Measurements from ENCODE around the gene TAS2R20.
A peak's percentile ranks its signal among the peaks of the same experiment; 100 is the strongest.

Gene TAS2R20

GRCh38 chr12:10968765-10969456 is 29.2 kb downstream of the TAS2R20 start:
- H3K27ac ChIP-seq: no peak overlapping the region
- peaks cover 0 to 3% (median 0%) of the 10 kb centered on the region in 11 experiments; a peak in 1 of 22 replicates for H4K20me1 ChIP-seq
- H3K4me2 ChIP-seq: no peak overlapping the region
- no peaks in the 10 kb centered on the region for H3K27me3 ChIP-seq
- H3K36me3 ChIP-seq: peaks cover 0 to 10% (median 4%) of the 10 kb centered on the region in 11 experiments; a peak in 10 of 22 replicates
- no peaks in the 10 kb centered on the region for H3K9me3 ChIP-seq (replicated peaks in 1 of 11)
- no peak overlapping the region for H3K9ac ChIP-seq
- no peaks in the 10 kb centered on the region for H3K4me1 ChIP-seq
- TF ChIP-seq Cebpa-rat (IDR thresholded peaks at IDR 0.05): 0 out of 22 replicates have a peak, but pooled peaks of 1 of the 11 experiments have one; percentile 12
- H3K4me3 ChIP-seq: no peak overlapping the region

DNA sequence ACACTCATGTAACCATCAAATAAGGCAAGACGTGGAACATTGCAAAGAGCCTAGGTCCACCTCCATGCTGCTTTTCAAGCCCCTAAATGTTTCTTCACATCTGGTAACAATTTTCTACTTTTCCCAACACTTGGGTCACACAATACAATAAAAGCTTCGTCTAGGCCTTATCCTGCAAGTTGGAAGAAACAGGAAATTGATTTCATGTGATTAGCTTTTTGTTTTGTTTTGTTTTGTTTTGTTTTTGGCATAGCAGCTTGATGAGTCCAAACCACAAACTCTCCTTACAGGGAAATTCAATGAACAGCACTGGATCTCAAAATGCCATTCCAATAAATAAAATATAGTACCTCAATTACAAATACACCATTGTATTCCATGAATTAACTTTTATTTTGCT is 30.7 kb downstream of the TAS2R20 start:
- Histone ChIP-seq H3K4me2 (no peak overlapping the region), H3K4me3 (no peak overlapping the region), H3K27me3 (no peaks in the 10 kb centered on the region), H3K9me3 (replicated peaks in 1 of 11) (no peaks in the 10 kb centered on the region), H3K27ac (no peak overlapping the region), H4K20me1 (peaks cover 0 to 3% (median 0%) of the 10 kb centered on the region in 11 experiments; a peak in 1 of 22 replicates), H3K9ac (no peak overlapping the region), H3K36me3 (peaks cover 0 to 10% (median 0%) of the 10 kb centered on the region in 11 experiments; a peak in 7 of 22 replicates), H3K4me1 (no peaks in the 10 kb centered on the region)
- TF ChIP-seq Cebpa-rat (IDR thresholded peaks at IDR 0.05): no peak

GRCh38 chr12:10966314-10966713 is 31.8 kb downstream of the TAS2R20 start:
- H4K20me1 ChIP-seq: peaks cover 0 to 3% (median 0%) of the 10 kb centered on the region in 11 experiments; a peak in 1 of 22 replicates
- H3K4me2 ChIP-seq: no peak overlapping the region
- H3K9me3 ChIP-seq (replicated peaks in 1 of 11): no peaks in the 10 kb centered on the region
- H3K27ac ChIP-seq: no peak overlapping the region
- H3K27me3 ChIP-seq: no peaks in the 10 kb centered on the region
- H3K9ac ChIP-seq: no peak overlapping the region
- no peak for TF ChIP-seq Cebpa-rat (IDR thresholded peaks at IDR 0.05)
- H3K36me3 ChIP-seq: peaks cover 0 to 16% (median 3%) of the 10 kb centered on the region in 11 experiments; a peak in 7 of 22 replicates
- no peak overlapping the region for H3K4me3 ChIP-seq
- H3K4me1 ChIP-seq: no peaks in the 10 kb centered on the region

DNA sequence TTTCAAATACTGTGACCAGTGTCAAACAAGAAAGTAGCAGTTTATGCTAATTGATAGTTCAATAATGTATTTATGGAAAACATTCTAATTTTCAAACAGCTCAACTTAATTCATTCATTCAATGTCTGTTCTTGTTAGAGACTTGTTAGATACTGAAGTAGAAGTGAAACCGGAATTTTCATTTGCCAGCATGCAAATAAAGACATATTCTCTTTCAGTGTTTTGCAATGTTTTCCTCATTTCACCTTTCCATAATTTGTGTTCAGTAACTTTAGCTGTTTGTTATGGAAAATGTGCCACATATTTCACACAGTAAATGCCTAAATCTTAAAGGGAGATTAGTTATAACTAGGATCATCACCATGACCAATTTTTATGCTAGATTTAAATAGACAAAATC is 32.6 kb downstream of the TAS2R20 start:
- TF ChIP-seq Cebpa-rat (IDR thresholded peaks at IDR 0.05): no peak
- Histone ChIP-seq H3K27me3 (no peaks in the 10 kb centered on the region), H3K4me2 (no peak overlapping the region; a peak in 1 of 22 replicates), H3K9ac (no peak overlapping the region), H4K20me1 (peaks cover 0 to 3% (median 0%) of the 10 kb centered on the region in 11 experiments; a peak in 1 of 22 replicates), H3K27ac (no peak overlapping the region), H3K4me1 (no peaks in the 10 kb centered on the region), H3K36me3 (peaks cover 0 to 16% (median 4%) of the 10 kb centered on the region in 11 experiments; a peak in 7 of 22 replicates), H3K9me3 (replicated peaks in 1 of 11) (no peaks in the 10 kb centered on the region), H3K4me3 (no peak overlapping the region)

GRCh38 chr12:10960211-10960610 is 37.9 kb downstream of the TAS2R20 start:
- Histone ChIP-seq H3K4me1 (no peaks in the 10 kb centered on the region), H3K9ac (no peak overlapping the region), H3K27me3 (no peaks in the 10 kb centered on the region), H3K4me3 (no peak overlapping the region), H3K4me2 (no peak overlapping the region), H3K27ac (no peak overlapping the region), H3K9me3 (replicated peaks in 1 of 11) (peaks cover 5 to 22% (median 14%) of the 10 kb centered on the region in 11 experiments; a peak in 15 of 22 replicates), H4K20me1 (no peaks in the 10 kb centered on the region), H3K36me3 (peaks cover 0 to 12% (median 0%) of the 10 kb centered on the region in 11 experiments; a peak in 2 of 22 replicates)
- no peak for TF ChIP-seq Cebpa-rat (IDR thresholded peaks at IDR 0.05)

- no peaks in the 10 kb centered on the region for H3K4me1 ChIP-seq
- H3K27ac ChIP-seq: no peak overlapping the region
- no peaks in the 10 kb centered on the region for H3K27me3 ChIP-seq
- H3K9ac ChIP-seq: no peak overlapping the region
- H3K9me3 ChIP-seq (replicated peaks in 1 of 11): peaks cover 6 to 26% (median 18%) of the 10 kb centered on the region in 11 experiments; a peak in 18 of 22 replicates
- no peak overlapping the region for H3K4me3 ChIP-seq
- no peak overlapping the region for H3K4me2 ChIP-seq
- TF ChIP-seq Cebpa-rat (IDR thresholded peaks at IDR 0.05): no peak
- H3K36me3 ChIP-seq: peaks cover 0 to 12% (median 0%) of the 10 kb centered on the region in 11 experiments; a peak in 2 of 22 replicates
- H4K20me1 ChIP-seq: no peaks in the 10 kb centered on the region
Observed at GRCh38 chr12:10959804-10960203, 38.3 kb downstream of the TAS2R20 start.

GRCh38 chr12:10957741-10958140 is 40.4 kb downstream of the TAS2R20 start:
- Histone ChIP-seq H3K36me3 (peaks cover 0 to 13% (median 3%) of the 10 kb centered on the region in 11 experiments; a peak in 3 of 22 replicates), H3K4me3 (no peak overlapping the region), H3K4me1 (no peaks in the 10 kb centered on the region), H3K9me3 (replicated peaks in 1 of 11) (peaks cover 17 to 38% (median 27%) of the 10 kb centered on the region in 11 experiments; a peak in 21 of 22 replicates), H3K9ac (no peak overlapping the region), H3K4me2 (no peak overlapping the region), H3K27ac (no peak overlapping the region), H3K27me3 (no peaks in the 10 kb centered on the region), H4K20me1 (no peaks in the 10 kb centered on the region)
- no peak for TF ChIP-seq Cebpa-rat (IDR thresholded peaks at IDR 0.05)

DNA sequence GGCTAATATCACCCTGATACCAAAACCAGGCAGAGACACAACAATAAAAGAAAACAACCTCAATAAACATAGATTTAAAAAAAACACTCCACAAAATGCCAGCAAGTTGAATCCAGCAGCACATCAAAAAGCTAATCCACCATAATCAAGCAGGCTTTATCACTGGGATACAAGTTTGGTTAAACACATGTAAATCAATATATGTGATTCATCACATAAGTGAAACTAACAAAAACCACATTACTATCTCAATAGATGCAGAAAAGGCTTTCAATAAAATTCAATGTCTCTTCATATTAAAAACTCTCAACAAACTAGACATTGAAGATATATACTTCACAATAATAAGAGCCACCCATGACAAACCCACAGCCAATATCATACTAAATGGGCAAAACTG is 42.0 kb downstream of the TAS2R20 start:
- no peaks in the 10 kb centered on the region for H4K20me1 ChIP-seq
- peaks cover 17 to 38% (median 27%) of the 10 kb centered on the region in 11 experiments; a peak in 21 of 22 replicates for H3K9me3 ChIP-seq (replicated peaks in 1 of 11)
- H3K4me2 ChIP-seq: no peak overlapping the region
- no peak for TF ChIP-seq Cebpa-rat (IDR thresholded peaks at IDR 0.05)
- H3K9ac ChIP-seq: no peak overlapping the region
- H3K4me1 ChIP-seq: no peaks in the 10 kb centered on the region
- H3K27ac ChIP-seq: no peak overlapping the region
- peaks cover 0 to 16% (median 2%) of the 10 kb centered on the region in 11 experiments; a peak in 3 of 22 replicates for H3K36me3 ChIP-seq
- H3K27me3 ChIP-seq: no peaks in the 10 kb centered on the region
- no peak overlapping the region for H3K4me3 ChIP-seq

GRCh38 chr12:10952645-10953044 is 45.5 kb downstream of the TAS2R20 start:
- Histone ChIP-seq H3K9ac (no peak overlapping the region), H3K9me3 (replicated peaks in 1 of 11) (peaks cover 33 to 59% (median 47%) of the 10 kb centered on the region in 11 experiments), H3K4me1 (no peaks in the 10 kb centered on the region), H3K4me3 (no peak overlapping the region), H3K36me3 (peaks cover 8 to 25% (median 15%) of the 10 kb centered on the region in 11 experiments; a peak in 19 of 22 replicates), H3K27ac (no peak overlapping the region), H3K27me3 (no peaks in the 10 kb centered on the region), H3K4me2 (no peak overlapping the region), H4K20me1 (no peaks in the 10 kb centered on the region)
- TF ChIP-seq Cebpa-rat (IDR thresholded peaks at IDR 0.05): no peak
